ENCODE measurements around the gene CH25H. TPM values are rescaled to one million over a fixed set of nuclear protein-coding genes. Genes with fewer than 3 reads are reported as not detected.

The CH25H gene
- total and polyA plus RNA-seq, 10 of the 15 experiments (the other 5 are each of a cell fraction or from before 2014, with no cell fraction given): not detected

GRCh38 chr10:89242840-89243568 is 35.9 kb upstream of the CH25H start (continued):
- TF ChIP-seq SIN3A (IDR thresholded peaks at IDR 0.05; ENCODE audit: low read depth, low read length) (no peak), BMI1 (IDR thresholded peaks at IDR 0.05; ENCODE audit: borderline replicate concordance) (no peak), ZNF622 (IDR thresholded peaks at IDR 0.05) (no peak), CBX5 (IDR thresholded peaks at IDR 0.05; ENCODE audit: low read depth) (no peak), ASH2L (IDR thresholded peaks at IDR 0.05; ENCODE audit: borderline replicate concordance, low read depth) (no peak), RAD51 (IDR thresholded peaks at IDR 0.05) (no peak), CREB1 (IDR thresholded peaks at IDR 0.05; ENCODE audit: low read depth) (0 out of 2 replicates have a peak, but pooled peaks have one; percentile 13), ATF7 (IDR thresholded peaks at IDR 0.05; ENCODE audit: low read depth) (no peak), CHD1 (IDR thresholded peaks at IDR 0.05; ENCODE audit: low read depth, low read length) (no peak), NFIC (IDR thresholded peaks at IDR 0.05; ENCODE audit: low read depth, low read length) (peak; percentile 72), CHD4 (IDR thresholded peaks at IDR 0.05) (no peak), MAX (IDR thresholded peaks at IDR 0.05; ENCODE audit: low read depth, low read length) (no peak), EP300 (IDR thresholded peaks at IDR 0.05; ENCODE audit: borderline replicate concordance in 1 of 2, control insufficient read depth in 1 of 2, low read depth in 2 of 2, low read length in 2 of 2) (no peak), TCF3 (IDR thresholded peaks at IDR 0.05; ENCODE audit: borderline replicate concordance, insufficient read depth, low read depth, low read length) (no peak), RELB (IDR thresholded peaks at IDR 0.05; ENCODE audit: low read depth) (0 out of 2 replicates have a peak, but pooled peaks have one; percentile 24), JUNB (IDR thresholded peaks at IDR 0.05) (no peak), POLR2AphosphoS5 (IDR thresholded peaks at IDR 0.05; ENCODE audit: low read length) (no peak), CUX1 (IDR thresholded peaks at IDR 0.05; ENCODE audit: insufficient replicate concordance, low read depth, low read length) (no peak), STAT3 (IDR thresholded peaks at IDR 0.05; ENCODE audit: low read depth, low read length) (no peak), MLLT1 (IDR thresholded peaks at IDR 0.05) (no peak), RAD21 (IDR thresholded peaks at IDR 0.05; ENCODE audit: insufficient read depth, low read depth, low read length) (no peak), ETV6 (conservative IDR thresholded peaks at IDR 0.05 in 1 of 2, IDR thresholded peaks at IDR 0.05 in 1 of 2; ENCODE audit: borderline replicate concordance in 1 of 2, low read depth in 1 of 2) (no peak)
